Stimulated activated CD4-positive, alpha-beta T cell treated with anti-CD3 and anti-CD28 coated beads, Interleukin-1b, Interleukin-23, amount 100 ng/mL, for 1 hour (primary cell): ENCODE data around the gene CCDC149.

Experiments used
- DNase-seq, 2 donors: peaks; one replicate each; pipeline ENCODE4 v3.0.0-alpha.2; 2020; ENCODE audit warnings: low read depth in 2 of 2

CCDC149 gene

DNA sequence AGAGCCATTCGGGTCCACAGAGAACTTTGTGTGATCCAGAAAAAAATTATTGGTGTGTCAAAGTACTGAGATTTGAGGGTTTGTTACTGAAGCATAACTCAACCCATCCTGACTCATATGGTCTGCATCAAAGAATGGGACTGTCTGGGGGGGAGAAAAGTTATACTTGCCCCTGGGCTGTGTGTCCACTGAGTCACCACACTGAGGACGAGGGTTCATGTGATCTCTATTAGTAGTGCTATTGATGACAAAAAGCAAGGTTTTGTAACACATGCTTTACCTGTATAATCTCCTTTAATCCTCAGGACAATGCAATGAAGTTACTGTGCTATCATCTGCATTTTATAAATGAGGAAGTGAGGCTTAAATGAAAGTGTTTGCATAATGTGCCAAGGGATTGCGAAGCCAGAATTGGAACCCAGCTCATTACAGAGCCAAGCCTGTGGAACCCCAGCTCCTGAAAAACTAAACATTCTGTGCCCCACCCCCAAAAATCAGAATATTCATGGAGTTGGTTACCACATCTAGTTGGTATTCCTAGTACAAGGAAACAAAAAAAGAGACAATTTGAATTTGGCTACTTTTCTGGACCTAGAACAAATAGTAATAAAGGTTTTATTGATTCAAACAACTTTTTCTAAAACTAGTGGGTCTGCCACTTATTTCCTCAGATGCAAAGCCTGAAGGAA, 31.2 kb downstream of the CCDC149 start:
- DNase-seq, result no peak

DNA sequence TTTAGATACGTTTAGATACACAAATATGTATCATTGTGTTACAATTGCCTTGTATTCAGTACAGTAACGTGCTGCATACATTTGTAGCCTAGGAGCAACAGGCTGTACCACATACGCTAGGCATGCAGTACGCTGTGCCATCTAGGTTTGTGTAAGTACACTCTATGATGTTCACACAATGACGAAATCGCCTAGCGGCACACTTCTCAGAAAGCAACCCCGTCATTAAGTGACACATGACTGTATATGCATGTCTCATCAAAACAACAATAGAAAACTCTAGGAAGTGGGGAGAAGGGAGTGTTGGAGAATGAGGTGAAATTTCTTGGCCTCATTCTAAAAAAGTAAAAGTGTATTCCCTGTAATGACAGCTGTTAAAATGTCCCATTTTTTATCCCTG, 32.7 kb downstream of the CCDC149 start:
- DNase-seq, result no peak

DNA sequence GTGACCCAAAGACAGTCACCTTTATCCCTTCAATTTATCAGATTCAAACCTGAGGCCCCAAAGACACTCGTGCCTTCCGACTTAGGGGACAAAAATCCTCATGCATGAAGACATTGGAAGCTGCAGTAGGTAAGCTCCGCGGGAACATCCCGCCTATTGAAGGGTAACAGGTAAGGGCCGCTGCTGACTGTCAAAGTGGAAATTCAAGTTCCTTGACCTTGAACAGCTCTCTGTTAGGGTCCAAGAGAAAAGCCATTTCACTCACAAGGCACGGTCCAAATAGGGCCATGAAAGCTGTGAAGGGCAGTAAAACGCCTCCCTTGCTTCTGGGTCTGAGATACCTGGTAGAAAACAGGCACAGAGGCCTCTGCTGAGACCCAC, 34.2 kb downstream of the CCDC149 start:
- no peak for DNase-seq

DNA sequence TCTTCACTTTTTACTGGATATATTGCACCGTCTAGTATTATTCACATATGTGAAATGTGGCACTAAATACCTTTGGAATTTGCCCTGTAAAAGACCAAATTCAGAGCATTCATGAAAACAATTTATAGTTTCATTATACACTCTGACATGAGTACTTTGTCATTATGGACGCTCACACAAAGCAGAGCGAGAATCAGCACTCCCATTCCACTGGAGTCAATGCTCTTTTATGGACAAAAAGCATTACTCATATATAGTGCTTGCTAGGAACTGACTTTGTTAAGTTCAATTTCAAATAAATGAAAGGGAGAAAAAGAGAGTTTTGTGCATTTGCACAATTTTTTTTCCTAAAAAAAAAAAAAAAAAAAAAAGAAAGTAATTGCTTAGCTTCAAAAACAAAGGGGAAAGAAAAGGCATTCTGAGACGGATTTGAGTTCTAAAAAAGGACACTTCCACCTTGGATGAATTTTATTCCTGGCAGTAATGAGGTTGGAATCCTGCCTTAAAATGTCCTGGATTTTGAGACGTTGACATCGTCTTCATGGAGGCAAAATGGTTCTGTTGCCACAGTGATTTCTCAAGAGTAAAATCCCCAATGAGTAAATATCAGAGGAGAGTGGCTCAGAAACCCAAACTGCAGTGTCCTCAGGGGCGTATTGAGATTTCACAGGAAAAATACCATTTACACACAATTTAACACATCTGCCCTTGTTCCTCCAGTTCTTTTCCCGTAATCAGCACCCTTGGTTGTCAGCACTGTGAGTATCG, 34.8 kb downstream of the CCDC149 start:
- DNase-seq, result no peak

DNA sequence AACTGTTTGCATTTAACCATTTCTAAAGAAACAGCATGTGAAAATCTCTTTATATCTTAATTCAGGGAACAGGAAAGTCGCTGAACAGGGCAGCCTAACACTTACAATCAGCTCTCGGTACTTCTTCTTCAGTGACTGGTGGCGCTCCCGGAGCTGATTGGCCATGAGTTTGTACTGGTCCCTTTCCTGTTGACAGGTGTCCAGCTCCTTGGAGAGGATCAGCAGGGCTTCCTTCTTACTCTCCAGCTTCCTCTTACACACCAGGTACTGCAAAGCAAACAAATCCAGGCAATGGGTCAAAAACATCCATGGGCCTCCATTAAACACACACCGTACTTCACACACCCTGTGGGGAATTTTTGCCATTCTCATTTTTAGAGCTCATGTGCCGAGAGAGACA, 36.4 kb downstream of the CCDC149 start:
- DNase-seq, result no peak

DNA sequence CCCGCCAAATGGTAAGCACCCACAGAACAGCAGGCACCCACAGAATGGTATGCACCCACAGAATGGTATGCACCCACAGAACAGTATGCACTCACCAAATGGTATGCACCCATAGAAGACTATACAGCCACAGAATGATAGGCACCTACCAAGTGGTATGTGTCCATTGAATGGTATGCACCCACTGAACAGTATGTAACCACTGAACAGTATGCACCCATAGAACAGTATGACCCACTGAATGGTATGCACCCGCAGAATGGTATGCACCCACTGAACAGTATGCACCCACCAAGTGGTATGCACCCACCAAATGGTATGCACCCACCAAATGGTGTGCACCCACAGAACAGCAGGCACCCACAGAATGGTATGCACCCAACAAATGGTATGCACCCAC, 40.1 kb downstream of the CCDC149 start:
- DNase-seq, result no peak

DNA sequence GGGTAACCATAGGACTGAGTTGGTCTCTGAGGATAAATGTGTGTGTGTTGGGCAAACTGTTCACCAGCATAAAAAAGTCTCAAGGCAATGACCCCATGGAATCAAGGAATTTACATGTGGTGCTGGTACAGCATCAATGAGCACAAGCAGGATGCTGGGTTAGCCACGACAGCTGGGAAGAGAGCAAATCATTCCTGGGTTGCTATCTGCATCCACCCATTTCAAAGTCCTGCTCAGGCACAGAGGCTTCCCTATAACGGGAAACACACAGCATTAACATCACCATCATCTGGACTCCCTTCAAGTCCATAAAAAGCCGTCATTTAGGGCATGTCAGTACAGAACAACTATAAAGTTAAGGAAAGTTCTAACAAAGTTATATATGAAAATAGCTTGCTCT, 41.6 kb downstream of the CCDC149 start:
- no peak for DNase-seq

DNA sequence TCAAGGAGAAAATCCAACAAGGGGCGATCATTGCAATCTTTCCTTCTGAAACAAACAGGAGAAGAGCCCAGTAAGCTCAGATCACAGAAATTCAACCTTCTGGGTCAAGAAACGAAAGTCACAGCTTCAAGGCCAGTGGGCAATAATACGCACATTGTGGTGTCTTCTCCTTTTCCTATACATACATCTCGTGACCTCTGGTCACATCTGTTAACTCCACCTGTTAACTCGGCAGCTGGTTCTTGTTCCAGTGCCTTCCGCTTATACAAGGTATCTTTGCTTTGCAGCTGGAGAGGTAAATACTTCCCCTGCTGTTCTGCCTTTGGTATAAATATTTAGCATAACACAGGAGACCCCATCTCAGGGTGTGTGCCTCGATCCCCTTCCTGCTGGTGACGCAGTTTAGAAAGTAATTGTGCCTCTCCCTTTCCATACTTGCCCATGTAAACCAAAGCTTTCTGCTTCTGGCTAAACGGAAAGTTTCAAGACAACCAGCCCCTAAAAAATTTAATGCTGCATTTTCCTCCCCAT, 45.0 kb downstream of the CCDC149 start:
- no peak for DNase-seq

DNA sequence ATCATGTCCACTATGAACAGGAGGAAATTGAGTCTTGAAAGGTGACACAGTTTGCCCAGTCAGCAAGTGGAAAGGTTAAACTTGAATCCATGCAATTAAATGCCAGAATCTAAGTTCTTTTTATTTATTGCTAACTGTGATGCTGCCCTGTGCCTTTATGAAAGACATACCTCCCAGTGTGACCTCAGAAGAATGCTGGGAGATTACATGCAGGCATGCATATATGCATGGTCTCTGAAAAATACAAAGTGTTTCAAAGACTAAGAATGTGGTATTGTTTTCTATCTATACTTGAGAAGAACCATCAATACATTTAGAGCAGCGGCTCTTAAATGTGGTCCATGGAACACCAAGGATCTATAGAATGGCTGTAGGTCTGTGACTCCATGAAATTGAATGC, 45.6 kb downstream of the CCDC149 start:
- DNase-seq, result no peak

DNA sequence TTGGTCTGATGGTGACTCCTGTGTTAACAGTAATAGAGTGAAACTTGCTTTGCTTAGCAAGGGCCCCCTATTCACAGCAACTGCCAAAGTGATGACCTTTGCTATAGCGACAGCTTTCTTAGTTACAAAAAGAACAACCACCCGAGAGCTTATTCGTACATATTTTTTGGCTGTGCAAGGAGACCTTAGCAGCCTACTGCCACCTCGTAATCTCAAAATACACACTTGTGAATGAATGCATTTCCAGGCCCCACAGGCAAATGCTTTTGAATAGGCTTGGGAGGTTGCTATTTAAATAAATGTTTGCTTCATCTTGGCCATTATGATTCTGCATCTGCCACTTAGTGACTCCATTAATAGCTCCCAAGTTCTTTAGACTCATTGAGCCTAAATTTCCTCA, 47.4 kb downstream of the CCDC149 start:
- no peak for DNase-seq

DNA sequence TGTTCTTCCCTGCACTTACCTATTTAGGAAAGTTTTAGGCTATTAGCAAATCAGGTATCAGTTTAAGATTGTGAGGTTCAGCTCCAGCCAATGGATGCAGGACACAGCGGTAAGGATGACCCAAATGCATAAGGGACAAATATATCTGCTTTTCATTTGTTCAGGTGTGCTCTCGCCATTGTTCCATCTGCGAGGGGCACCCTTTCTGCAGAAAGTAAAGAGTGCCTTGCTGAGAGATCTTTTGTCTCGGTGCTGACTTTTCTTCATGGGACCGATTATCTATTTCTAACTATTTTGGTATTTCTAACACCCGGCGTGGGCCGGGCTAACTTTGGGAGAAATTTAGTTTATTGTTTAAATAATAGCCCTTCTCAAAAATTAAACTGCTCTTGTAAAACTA, 49.0 kb downstream of the CCDC149 start:
- DNase-seq, result no peak

DNA sequence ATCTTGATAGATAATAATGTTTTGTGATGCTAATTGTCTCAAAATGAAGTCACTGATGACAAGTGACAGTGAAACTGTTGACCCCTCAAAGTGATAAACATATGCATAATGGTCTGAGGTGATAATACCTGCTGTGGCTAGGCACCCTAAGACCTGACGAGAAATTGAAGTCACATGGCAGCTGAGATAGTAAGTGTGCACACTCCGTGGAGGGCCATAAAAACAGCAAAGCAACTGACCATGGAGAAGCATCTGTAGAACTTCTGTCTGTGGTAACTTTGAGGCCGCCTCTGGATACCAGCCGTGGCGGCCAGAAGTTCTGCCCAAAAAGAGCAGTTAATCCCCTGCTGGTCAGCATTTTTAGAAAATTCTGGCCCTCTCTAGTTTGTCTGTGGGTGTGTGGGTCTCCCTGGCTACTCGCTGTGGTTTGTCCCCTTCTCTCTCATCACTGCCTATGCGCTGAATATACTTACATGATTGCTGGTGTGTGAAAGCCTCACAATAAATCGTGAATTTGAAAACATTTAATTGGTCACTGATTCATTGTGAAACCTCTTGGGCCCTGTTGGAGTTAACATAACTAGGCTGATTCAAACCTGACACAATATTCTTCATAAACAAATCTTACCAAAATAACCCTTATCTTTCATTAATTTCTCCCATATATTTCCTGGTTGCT, 50.6 kb downstream of the CCDC149 start:
- no peak for DNase-seq

DNA sequence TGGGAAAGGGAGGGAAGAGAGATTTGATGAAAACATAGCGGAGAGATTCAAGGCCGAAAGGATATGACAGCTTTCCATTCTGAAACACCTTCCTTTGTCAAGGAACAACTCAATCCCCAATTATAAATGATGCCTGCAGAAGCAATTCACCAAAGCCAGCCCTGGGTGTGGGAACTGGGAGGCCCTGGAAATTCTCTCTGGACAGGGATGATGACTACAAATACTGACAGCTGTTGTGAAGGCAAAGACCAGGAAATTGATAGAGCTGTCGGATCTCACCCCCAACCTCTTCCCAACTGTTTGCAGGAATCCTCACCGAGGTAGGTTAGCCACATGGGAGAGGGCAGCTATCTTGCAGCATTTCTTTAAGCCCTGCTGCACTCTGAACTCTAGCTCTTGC, 54.3 kb downstream of the CCDC149 start:
- DNase-seq, result no peak

DNA sequence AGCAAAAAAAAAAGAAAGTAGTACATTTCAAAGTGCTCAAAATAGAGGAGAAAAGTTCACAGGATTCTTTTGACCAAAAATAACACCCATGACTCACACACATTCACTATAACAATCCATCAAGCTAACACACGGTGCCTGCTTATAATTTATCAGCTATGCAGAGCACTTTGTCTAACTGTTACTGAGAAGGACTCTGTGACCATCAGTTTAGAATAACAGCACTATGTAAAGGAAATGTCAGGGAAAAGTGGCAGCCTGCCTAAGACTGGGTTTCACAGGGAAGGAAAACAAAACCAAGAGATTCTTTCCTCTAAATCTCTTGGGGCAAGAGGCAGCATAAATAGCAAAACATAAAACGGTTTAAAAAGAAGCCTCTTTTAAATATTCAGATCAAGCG, 54.8 kb downstream of the CCDC149 start:
- DNase-seq, result no peak

DNA sequence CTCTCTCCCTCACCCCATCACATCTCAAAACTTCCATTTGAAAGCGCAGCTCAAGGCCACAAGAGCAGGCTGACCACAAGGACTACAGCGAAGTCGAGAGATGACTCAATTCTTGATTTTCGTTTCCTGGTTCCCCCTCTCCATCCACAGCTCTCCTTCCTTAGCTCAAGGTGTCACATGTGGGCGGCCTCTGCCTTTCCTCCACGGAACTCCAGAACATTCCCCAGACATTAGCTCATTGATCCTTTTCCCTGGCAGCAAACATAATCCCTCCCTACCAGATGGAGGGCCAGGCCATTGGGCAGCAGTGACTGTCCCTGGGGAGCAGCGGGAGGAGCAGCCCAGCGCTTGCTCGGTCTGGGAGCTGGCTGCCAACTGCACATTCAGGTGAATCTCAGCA, 56.3 kb downstream of the CCDC149 start:
- no peak for DNase-seq

DNA sequence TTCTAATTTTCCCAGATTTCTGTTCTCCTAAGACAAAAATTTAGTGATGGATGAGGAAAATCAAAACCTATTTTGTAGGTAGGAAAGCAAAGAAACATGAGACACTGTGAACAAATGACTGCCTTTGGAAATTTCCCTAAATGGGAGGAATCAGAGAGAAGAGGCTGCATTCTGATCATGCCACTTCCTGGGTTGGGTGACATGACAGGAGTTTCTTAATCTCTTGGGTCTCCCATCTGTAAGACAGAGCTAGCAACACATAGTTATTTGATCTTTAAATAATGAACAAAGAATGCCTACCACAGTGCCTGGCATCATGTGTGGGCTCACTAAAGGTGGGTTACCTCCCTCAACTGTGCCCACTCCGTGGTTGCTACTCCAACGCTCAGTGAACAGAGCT, 57.1 kb downstream of the CCDC149 start:
- no peak for DNase-seq

DNA sequence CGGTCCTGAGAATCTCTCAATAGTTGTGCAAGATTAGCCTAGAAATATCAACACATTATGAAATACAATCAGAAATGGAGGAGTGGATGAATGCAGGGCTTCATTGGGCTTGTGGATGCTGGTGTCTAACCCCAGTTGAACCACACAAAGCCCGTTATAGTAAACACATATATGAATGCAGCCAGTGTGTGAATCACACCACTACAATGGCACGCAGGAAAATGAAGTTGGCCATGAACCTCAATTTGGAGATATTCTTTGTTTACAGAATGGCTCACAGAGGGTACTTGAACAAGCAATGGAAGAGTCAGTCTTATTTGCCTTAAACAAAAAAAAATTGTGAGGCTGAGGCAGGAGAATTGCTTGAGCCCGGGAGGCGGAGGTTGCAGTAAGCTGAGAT, 59.7 kb downstream of the CCDC149 start:
- DNase-seq, result no peak

DNA sequence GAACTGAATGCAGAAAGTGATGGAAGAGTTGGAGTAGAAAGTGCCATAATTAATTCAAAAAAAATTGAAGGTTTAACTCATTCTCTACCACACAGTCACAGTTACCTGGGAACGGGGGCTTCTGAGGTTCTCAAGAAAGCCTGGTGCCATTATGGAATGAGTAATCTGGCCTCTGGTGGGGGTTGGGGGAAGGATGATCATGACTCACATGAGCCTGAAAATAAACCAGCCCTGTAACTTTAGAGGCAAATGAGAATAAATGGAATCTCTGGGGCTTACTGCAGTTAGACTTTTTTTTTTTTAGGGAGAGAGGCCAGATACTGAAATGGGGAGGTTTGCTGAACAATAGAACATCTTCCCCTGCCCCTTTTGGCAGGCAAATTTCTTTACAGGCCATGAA, 62.2 kb downstream of the CCDC149 start:
- DNase-seq, result no peak

DNA sequence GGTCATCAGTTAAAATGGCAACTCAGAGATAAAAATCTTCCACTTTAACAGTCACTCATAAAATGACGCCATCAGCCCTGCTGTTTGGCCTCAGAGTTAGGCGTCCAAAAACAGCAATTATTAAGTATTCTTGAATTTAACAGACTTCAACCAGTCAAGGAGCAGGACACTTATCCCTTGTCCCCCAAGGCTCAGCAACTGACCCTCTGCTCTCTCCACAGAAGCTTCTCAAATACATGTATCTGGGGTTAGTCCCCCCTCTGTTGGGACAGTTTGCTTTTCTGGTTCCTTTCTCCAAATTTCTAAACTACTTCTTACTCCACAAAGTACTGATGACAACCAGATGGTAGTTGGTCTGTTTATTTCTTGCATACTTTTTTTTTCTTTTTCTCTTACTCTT, 63.1 kb downstream of the CCDC149 start:
- no peak for DNase-seq

DNA sequence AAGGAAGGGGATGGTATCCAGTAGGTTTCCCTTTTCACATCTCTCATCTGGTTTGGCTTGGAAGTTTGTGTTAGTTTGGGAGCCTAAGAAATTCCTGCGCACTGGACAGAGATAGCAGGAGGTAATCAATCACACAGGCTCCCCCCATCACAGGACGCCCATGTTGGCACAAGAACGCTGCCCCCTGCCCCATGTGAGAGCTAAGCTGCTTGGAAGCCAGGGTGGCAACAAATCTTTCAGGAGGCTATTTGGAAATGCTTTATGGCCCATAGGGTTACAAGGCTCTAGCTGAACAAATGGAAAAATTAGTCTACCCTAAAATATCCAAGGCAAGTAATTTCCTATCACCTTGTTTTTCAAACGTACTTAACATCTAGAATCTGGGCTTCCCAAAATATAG, 63.5 kb downstream of the CCDC149 start:
- DNase-seq, result no peak

DNA sequence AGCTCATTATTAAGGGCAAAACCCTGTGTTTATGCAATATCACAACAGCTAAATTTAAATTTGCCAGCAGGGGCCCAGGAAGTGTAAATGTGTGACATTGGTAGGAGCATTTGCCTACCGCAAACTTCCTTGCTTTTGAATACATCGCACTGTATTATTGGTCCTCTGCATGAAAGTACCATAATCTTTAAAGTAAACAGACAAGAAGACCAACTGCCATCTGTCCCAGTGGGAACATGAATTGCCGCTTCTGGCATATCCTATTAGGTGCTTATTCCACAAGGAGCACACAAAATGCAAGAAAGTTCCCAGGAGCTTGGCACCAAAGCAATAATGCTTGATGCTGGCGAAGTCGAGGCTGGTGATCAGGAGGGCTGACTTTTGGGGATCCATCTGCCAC, 66.1 kb downstream of the CCDC149 start:
- no peak for DNase-seq

DNA sequence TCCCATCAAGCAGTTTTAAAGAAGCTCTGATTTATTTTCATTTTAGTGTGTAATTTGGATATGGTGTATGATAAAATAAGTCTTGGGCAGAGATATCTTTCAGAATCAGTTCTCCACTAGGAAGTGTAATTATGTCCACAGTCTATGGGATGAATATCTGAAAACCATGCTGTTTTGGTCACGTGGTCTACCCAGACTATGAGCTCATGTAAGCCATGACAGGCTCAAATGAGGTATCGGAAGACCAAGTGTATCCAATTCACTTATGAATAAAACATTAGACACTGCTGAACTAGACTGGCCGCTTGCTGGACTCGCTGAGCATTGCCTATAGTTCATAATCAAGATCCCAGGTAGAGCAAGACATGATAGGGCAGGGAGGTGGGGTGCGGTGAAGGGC, 66.9 kb downstream of the CCDC149 start:
- DNase-seq, result no peak

DNA sequence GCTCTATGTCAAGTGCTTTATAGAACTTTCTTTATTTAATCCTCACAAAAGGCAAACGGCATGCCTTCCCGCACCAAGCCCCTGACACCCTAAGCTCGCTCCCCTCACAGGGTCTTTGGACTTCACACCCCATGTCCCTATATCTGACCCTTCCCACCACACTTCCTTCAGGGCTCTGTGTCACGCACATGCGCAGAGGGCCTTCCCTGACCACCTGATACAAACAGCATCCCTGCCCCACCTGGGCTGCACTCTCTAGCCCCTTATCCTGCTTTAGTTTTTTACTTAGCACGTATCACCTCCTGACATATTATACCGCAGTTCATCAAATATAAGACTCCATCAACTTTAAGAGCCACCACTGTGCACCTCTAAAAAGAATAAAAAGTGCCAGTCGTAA, 67.7 kb downstream of the CCDC149 start:
- no peak for DNase-seq
